GM18867 (cell line): ENCODE measurements around the gene RHOF.
"Not testable (repeated sequence)": the region's sequence is repeated elsewhere in the genome, so short reads cannot be mapped to it uniquely, and the experiment has no call there.

Experiments used
- ATAC-seq: cut with Tn5 transposase; IDR thresholded peaks from one replicate; pipeline ENCODE4 v1.9.1; 2021; ENCODE audit warnings: mild to moderate bottlenecking, moderate library complexity; ENCODE audit not compliant: unreplicated experiment

Gene RHOF

GRCh38 chr12:121750507-121750955 is 43.0 kb downstream of the RHOF start:
- ATAC-seq: no peak

GRCh38 chr12:121749267-121749666 is 44.2 kb downstream of the RHOF start:
- no peak for ATAC-seq

DNA sequence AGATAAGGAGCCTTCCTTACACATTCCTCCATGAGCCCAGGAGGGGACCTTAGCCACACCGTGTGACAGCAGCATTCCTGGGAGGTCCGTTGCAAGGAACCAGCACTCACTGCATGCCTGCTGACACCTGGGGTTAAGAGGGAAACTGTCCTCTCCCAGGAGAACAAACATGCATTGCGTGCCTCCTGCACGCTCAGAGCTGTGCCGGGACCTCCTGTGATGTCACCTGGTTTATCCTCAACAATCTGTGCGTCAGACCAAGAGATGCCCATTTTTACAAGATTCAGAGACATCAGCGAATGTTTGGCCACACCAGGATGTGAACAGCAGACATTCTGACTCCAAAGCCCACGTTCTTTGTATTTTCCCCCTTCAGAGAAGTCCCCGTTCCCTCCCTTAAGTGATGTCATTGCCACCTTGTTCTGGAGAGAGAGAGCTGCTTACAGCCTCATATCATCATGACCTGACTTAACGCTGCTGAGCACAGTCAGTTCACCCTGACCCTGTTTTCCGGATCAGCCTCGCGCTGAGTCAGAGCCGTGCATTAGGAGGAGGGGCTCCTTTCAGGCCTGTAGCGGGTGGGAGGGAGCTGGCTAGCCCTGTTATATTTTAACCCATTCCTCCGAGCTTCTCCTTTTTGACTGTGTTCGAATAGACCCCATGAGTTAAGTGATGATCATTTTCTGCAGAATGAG is 44.8 kb downstream of the RHOF start:
- no peak for ATAC-seq

- no peak for ATAC-seq
These were observed 45.3 kb downstream of the RHOF start for GRCh38 chr12:121748218-121748570.

- ATAC-seq: not testable (repeated sequence)
These were observed 47.9 kb downstream of the RHOF start for GRCh38 chr12:121745545-121745944.

- ATAC-seq: no peak
These were observed 51.7 kb downstream of the RHOF start for GRCh38 chr12:121741743-121742142.

- no peak for ATAC-seq
These were observed 52.6 kb downstream of the RHOF start for GRCh38 chr12:121740847-121741246.

DNA sequence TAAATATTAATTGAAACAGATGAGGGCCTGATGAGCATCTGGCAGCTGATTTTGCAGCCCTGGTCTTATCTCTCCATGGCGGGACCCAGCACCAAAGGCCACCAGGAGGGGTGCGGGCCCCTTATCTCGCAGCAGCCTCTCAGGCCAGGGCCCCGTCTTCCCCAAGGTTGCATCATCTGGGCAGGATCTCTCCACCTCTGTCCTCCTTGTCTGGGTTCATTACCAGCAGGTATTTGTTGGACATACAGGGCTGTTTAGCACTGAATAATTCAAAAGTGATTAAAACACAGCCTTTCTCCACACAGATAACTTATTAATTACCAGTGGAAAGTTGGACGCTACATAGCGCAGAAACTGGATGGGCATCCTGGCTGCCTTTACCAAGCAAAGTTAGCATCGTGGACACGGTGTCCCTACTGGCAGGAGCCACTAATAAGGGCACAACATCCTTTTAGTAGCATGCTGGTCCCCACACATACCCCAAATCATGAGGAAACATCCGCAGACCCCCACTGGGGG is 55.1 kb downstream of the RHOF start:
- no peak for ATAC-seq

DNA sequence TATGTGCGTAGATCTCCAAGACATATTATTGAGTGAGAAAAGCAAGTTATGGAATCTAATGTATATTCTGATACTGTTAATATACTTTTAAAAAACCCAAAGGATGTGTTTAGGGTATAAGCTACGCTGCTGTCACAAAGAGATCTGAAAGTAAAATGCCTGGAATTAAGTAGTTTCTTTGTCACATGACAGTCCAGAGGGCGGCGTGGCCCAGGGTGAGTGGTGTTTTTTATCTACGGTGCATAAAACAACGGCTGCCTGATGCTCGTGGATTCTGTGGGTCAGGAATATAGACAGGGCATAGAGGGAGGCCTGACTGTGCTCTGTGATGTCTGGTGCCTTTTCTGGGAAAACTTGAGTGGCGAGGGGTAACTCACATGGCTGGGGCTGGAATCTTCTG is 59.6 kb downstream of the RHOF start:
- no peak for ATAC-seq

DNA sequence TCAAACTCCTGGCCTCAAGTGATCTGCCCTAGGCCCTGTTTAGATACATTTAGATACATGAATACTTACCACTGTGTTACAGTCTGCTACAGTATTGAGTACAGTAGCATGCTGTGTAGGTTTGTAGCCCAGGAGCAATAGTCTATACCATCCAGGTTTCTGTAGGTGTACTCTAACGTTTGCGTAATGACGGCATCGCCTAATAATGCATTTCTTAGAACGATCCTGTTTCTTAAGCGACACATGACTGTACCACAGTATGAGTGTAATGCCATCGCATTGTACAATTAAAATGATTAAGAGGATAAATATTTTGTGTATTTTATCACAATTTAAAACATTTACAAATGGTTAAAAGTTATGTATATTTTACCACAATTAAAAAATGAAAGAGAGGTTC is 62.0 kb downstream of the RHOF start:
- ATAC-seq: no peak

DNA sequence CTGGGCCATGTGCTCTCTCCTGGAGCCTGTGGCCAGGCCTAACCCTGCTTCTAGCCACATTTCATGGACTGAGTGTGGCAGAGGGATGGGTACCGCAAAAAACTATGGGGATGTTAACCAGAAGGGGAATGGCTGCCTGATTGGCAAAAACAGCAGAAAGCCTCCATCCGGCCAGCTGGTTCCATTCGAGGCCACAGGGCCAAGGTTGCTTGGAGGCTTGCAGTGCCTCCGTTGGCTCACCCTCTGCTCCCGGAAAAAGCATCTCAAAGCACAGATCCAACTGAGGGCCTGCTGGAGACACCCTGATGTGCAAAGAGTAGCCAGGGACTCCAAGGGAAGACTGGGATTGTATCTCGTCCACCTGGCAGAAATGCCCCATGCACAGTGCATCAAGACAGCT is 64.5 kb downstream of the RHOF start:
- no peak for ATAC-seq
